Measurements from ENCODE around the gene ANKRD52.

The ANKRD52 gene

GRCh38 chr12:56260380-56260779, 2.2 kb upstream of the ANKRD52 start:
- Histone ChIP-seq H3K79me2 (ENCODE audit: insufficient read depth, low read length) (peaks cover 27% of the 10 kb centered on the region), H4K20me1 (ENCODE audit: insufficient read depth, low read length) (peaks cover 10% of the 10 kb centered on the region; the same call in 1 of the 2 replicates), H3K27ac (ENCODE audit: low read length) (no peak overlapping the region), H3K27me3 (ENCODE audit: insufficient read depth, low read length, poor library complexity) (no peaks in the 10 kb centered on the region), H3K9me3 (ENCODE audit: insufficient read depth, low read length, severe bottlenecking) (no peaks in the 10 kb centered on the region), H3K4me3 (ENCODE audit: low read depth in 1 of 2, low read length in 2 of 2) (no peak overlapping the region), H3K36me3 (ENCODE audit: insufficient read depth, low read length) (peaks cover 25% of the 10 kb centered on the region), H3K9ac (ENCODE audit: low read depth, low read length) (no peak overlapping the region), H2AFZ (ENCODE audit: low read depth, low read length) (no peak overlapping the region), H3K4me1 (ENCODE audit: insufficient read depth, low read length) (peaks cover 31% of the 10 kb centered on the region), H3K4me2 (ENCODE audit: insufficient read depth, low read length) (no peak overlapping the region)
- no peak for DNase-seq
- TF ChIP-seq CTCF (IDR thresholded peaks at IDR 0.05; ENCODE audit: borderline replicate concordance, extremely low read depth, low read length, poor library complexity, severe bottlenecking): no peak
- no peak for TF ChIP-seq EZH2 (IDR thresholded peaks at IDR 0.05; ENCODE audit: borderline replicate concordance, low read depth, low read length, severe bottlenecking)
- ATAC-seq (ENCODE audit: insufficient read depth, low read depth): no peak

- Histone ChIP-seq H3K27me3 (ENCODE audit: insufficient read depth, low read length, poor library complexity) (no peaks in the 10 kb centered on the region), H3K9me3 (ENCODE audit: insufficient read depth, low read length, severe bottlenecking) (no peaks in the 10 kb centered on the region), H3K27ac (ENCODE audit: low read length) (peak overlapping the region; percentile 75), H3K4me2 (ENCODE audit: insufficient read depth, low read length) (peak overlapping the region; percentile 83), H4K20me1 (ENCODE audit: insufficient read depth, low read length) (peaks cover 10% of the 10 kb centered on the region; the same call in 1 of the 2 replicates), H3K79me2 (ENCODE audit: insufficient read depth, low read length) (peaks cover 27% of the 10 kb centered on the region), H3K4me1 (ENCODE audit: insufficient read depth, low read length) (peaks cover 30% of the 10 kb centered on the region), H3K36me3 (ENCODE audit: insufficient read depth, low read length) (peaks cover 38% of the 10 kb centered on the region), H3K9ac (ENCODE audit: low read depth, low read length) (peak overlapping the region; percentile 72), H2AFZ (ENCODE audit: low read depth, low read length) (peak overlapping the region; percentile 100), H3K4me3 (ENCODE audit: low read depth in 1 of 2, low read length in 2 of 2) (peak overlapping the region; percentile 37 to 99; a peak in 3 of 4 replicates)
- DNase-seq (no peak), ATAC-seq (ENCODE audit: insufficient read depth, low read depth) (no peak; the same call in 2 of the 3 replicates)
- TF ChIP-seq CTCF (IDR thresholded peaks at IDR 0.05; ENCODE audit: borderline replicate concordance, extremely low read depth, low read length, poor library complexity, severe bottlenecking): no peak
These were observed 618 bp upstream of the ANKRD52 start for GRCh38 chr12:56258820-56259183.

- Histone ChIP-seq H3K4me1 (ENCODE audit: insufficient read depth, low read length) (peaks cover 30% of the 10 kb centered on the region), H3K79me2 (ENCODE audit: insufficient read depth, low read length) (peaks cover 27% of the 10 kb centered on the region), H2AFZ (ENCODE audit: low read depth, low read length) (peak overlapping the region; percentile 100), H3K27me3 (ENCODE audit: insufficient read depth, low read length, poor library complexity) (no peaks in the 10 kb centered on the region), H3K9ac (ENCODE audit: low read depth, low read length) (peak overlapping the region; percentile 72), H3K36me3 (ENCODE audit: insufficient read depth, low read length) (peaks cover 50% of the 10 kb centered on the region), H3K4me2 (ENCODE audit: insufficient read depth, low read length) (peak overlapping the region; percentile 83), H4K20me1 (ENCODE audit: insufficient read depth, low read length) (peaks cover 12% of the 10 kb centered on the region; the same call in 1 of the 2 replicates), H3K27ac (ENCODE audit: low read length) (peak overlapping the region; percentile 86), H3K9me3 (ENCODE audit: insufficient read depth, low read length, severe bottlenecking) (no peaks in the 10 kb centered on the region), H3K4me3 (ENCODE audit: low read depth in 1 of 2, low read length in 2 of 2) (peak overlapping the region; percentile 97 to 99)
- DNase-seq: peak; percentile 39
- TF ChIP-seq CTCF (IDR thresholded peaks at IDR 0.05; ENCODE audit: borderline replicate concordance, extremely low read depth, low read length, poor library complexity, severe bottlenecking) (no peak), EZH2 (IDR thresholded peaks at IDR 0.05; ENCODE audit: borderline replicate concordance, low read depth, low read length, severe bottlenecking) (no peak)
- ATAC-seq (ENCODE audit: insufficient read depth, low read depth): peak; percentile 32
These were observed 605 bp downstream of the ANKRD52 start for GRCh38 chr12:56257491-56258067.

All from DND-41 (cell line).